ENCODE measurements around the gene SF3B5.
A peak's percentile ranks its signal among the peaks of the same experiment; 100 is the strongest.

SF3B5 gene

GRCh38 chr6:144095134-144096002, at the start of gene SF3B5:
SF3B5 (minus strand) TSS chr6:144095573; CDS start chr6:144095497, 76 bp downstream.
- no peak for TF ChIP-seq CTCF (conservative IDR thresholded peaks at IDR 0.05; ENCODE audit: low read depth, low read length)
- Histone ChIP-seq H3K79me2 (ENCODE audit: insufficient read depth, low read depth) (peaks cover 24% of the 10 kb centered on the region), H3K9ac (peak within 1 kb of the TSS; percentile 86), H3K27me3 (ENCODE audit: insufficient read depth, low read depth) (no peaks in the 10 kb centered on the region), H4K20me1 (ENCODE audit: insufficient read depth) (no peaks in the 10 kb centered on the region), H3K36me3 (ENCODE audit: insufficient read depth) (no peaks in the 10 kb centered on the region), H3K4me3 (IDR thresholded peaks at IDR 0.05; ENCODE audit: insufficient read depth, low read depth, low read length) (no peak within 1 kb of the TSS), H3K4me2 (peak within 1 kb of the TSS; percentile 99), H3K4me1 (ENCODE audit: low read depth, poor library complexity, severe bottlenecking) (peaks cover 44% of the 10 kb centered on the region), H3K27ac (peak within 1 kb of the TSS; percentile 79), H2AFZ (ENCODE audit: low read depth) (peak within 1 kb of the TSS; percentile 91)

DNA sequence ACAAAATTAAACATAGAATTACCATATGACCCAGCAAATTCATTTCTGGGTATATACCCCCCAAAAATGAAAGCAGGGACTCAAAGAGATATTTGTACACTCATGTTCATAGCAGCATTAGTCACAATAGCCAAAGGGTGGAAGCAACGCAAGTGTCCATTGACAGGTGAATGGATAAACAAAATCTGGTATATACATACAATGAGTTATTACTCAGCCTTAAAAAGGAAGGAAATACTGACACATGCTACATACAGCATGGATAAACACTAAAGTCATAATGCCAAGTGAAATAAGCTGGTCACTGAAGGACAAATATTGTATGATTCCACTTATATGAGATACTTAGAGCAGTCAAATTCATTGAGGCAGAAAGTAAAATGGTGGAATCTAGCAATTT, 49.6 kb upstream of the SF3B5 start:
- H3K4me1 ChIP-seq (ENCODE audit: low read depth, poor library complexity, severe bottlenecking) = no peaks in the 10 kb centered on the region
- no peaks in the 10 kb centered on the region for H3K27me3 ChIP-seq (ENCODE audit: insufficient read depth, low read depth)
- H4K20me1 ChIP-seq (ENCODE audit: insufficient read depth) = no peaks in the 10 kb centered on the region
- no peak for TF ChIP-seq CTCF (conservative IDR thresholded peaks at IDR 0.05; ENCODE audit: low read depth, low read length)
- H3K4me3 ChIP-seq (IDR thresholded peaks at IDR 0.05; ENCODE audit: insufficient read depth, low read depth, low read length) = no peak overlapping the region
- H3K9ac ChIP-seq = no peak overlapping the region
- H2AFZ ChIP-seq (ENCODE audit: low read depth) = no peak overlapping the region
- H3K36me3 ChIP-seq (ENCODE audit: insufficient read depth) = no peaks in the 10 kb centered on the region
- H3K79me2 ChIP-seq (ENCODE audit: insufficient read depth, low read depth) = no peaks in the 10 kb centered on the region
- H3K4me2 ChIP-seq = no peak overlapping the region
- H3K27ac ChIP-seq = no peak overlapping the region

DNA sequence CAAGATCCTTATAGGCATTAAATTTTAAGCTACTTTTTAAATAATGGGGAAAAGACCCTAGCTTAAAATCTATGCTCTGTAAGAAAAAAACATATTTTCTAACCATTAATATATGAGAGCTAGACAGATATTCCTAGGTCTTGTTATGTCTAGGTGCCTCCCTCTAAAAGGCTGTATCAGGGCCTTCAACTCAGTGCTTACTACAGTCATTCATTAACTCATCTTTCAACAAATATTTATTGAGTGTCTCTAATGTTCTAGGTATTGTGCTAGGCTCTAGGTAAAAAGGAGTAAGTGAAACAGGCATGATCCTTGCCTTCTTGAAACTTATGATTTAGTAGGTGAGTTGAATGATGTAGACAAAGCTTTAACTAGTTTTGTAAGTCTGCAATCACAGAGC, 48.5 kb upstream of the SF3B5 start:
- TF ChIP-seq CTCF (conservative IDR thresholded peaks at IDR 0.05; ENCODE audit: low read depth, low read length) = no peak
- H3K27ac ChIP-seq = no peak overlapping the region
- no peaks in the 10 kb centered on the region for H3K36me3 ChIP-seq (ENCODE audit: insufficient read depth)
- no peak overlapping the region for H3K9ac ChIP-seq
- no peaks in the 10 kb centered on the region for H3K79me2 ChIP-seq (ENCODE audit: insufficient read depth, low read depth)
- no peaks in the 10 kb centered on the region for H4K20me1 ChIP-seq (ENCODE audit: insufficient read depth)
- no peak overlapping the region for H3K4me3 ChIP-seq (IDR thresholded peaks at IDR 0.05; ENCODE audit: insufficient read depth, low read depth, low read length)
- no peaks in the 10 kb centered on the region for H3K4me1 ChIP-seq (ENCODE audit: low read depth, poor library complexity, severe bottlenecking)
- no peak overlapping the region for H2AFZ ChIP-seq (ENCODE audit: low read depth)
- H3K4me2 ChIP-seq = no peak overlapping the region
- H3K27me3 ChIP-seq (ENCODE audit: insufficient read depth, low read depth) = no peaks in the 10 kb centered on the region

DNA sequence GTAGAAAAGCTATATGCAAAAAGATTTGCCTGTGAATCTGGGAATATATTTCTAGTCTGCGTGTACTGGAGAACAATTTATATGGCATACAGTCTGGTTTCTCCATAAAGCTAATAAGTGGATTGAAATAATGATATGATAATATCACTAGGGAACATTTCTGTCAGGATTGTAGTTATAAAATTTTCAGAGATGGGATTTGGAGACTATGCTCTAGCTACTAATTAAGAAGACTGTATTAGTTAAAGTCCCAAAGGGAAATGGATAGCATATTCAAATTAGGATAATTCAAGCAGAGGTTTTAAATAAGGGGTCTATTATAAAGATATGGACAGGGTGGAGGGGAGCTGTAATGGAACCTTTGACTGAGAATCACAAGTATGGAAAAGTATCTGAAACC, 47.7 kb upstream of the SF3B5 start:
- Histone ChIP-seq H3K36me3 (ENCODE audit: insufficient read depth) (no peaks in the 10 kb centered on the region), H3K4me2 (no peak overlapping the region), H3K4me1 (ENCODE audit: low read depth, poor library complexity, severe bottlenecking) (no peaks in the 10 kb centered on the region), H3K9ac (no peak overlapping the region), H4K20me1 (ENCODE audit: insufficient read depth) (no peaks in the 10 kb centered on the region), H3K27ac (no peak overlapping the region), H3K4me3 (IDR thresholded peaks at IDR 0.05; ENCODE audit: insufficient read depth, low read depth, low read length) (no peak overlapping the region), H3K27me3 (ENCODE audit: insufficient read depth, low read depth) (no peaks in the 10 kb centered on the region), H3K79me2 (ENCODE audit: insufficient read depth, low read depth) (no peaks in the 10 kb centered on the region), H2AFZ (ENCODE audit: low read depth) (no peak overlapping the region)
- TF ChIP-seq CTCF (conservative IDR thresholded peaks at IDR 0.05; ENCODE audit: low read depth, low read length) = no peak
